Endothelial cell of umbilical vein (primary cell): ENCODE results near the gene MPST. TPM values are rescaled to one million over a fixed set of nuclear protein-coding genes. Genes with fewer than 3 reads are reported as not detected.

Source experiments
- BruUV-seq: library from RNA; stranded (reverse); fragments of 400-500 nt; replicated peaks from 2 replicates; lab custom pipeline; 2021; lab: Mats Ljungman, UMichigan
- CTCF ChIA-PET: fragments of 300-600, 350-600 bp; sonication (Branson Sonifier 250); formaldehyde crosslinking; loops from one replicate; lab custom pipeline; 2021; ENCODE audit warnings: antibody characterized with exemption, inconsistent platforms; lab: Charles Lee
- POLR2A ChIA-PET: fragments of 300-600, 350-600 bp; sonication (Branson Sonifier 250); formaldehyde crosslinking; loops from one replicate; lab custom pipeline; 2021; ENCODE audit warnings: antibody characterized with exemption, inconsistent platforms; lab: Charles Lee
- DNase-seq: peaks from one replicate; pipeline ENCODE4 v3.0.0-alpha.2; 2011; ENCODE audit warnings: low read depth, low spot score
- FAIRE-seq: peaks from 2 replicates; lab custom pipeline; 2011; peaks lifted over from hg19 to GRCh38; lab: Jason Lieb, UNC
- H2AFZ ChIP-seq: 2 replicates; pipeline ENCODE4 v1.6.0; 2012; ENCODE audit warnings: low read depth, low read length, control low read depth, inconsistent platforms
- H3K27ac ChIP-seq: 2 replicates; pipeline ENCODE4 v1.5.1; 2011; ENCODE audit warnings: low read depth, mild to moderate bottlenecking, control low read depth, low read length, moderate library complexity; ENCODE audit not compliant: insufficient read depth
- H3K27me3 ChIP-seq, 2 experiments: 2 replicates each; pipeline versions ENCODE4 v1.6.0 to v1.6.1; 2011; ENCODE audit warnings: low read length in 2 of 2, mixed read lengths in 1 of 2; ENCODE audit not compliant: control insufficient read depth in 2 of 2, insufficient read depth in 2 of 2
- H3K36me3 ChIP-seq, 2 experiments: 2 replicates in 1 of 2; 3 replicates in 1 of 2; pipeline ENCODE4 v1.5.1; 2011; ENCODE audit warnings: low read length in 2 of 2, mild to moderate bottlenecking in 1 of 2, moderate library complexity in 1 of 2; ENCODE audit not compliant: control insufficient read depth in 2 of 2, insufficient read depth in 2 of 2; ENCODE audit errors: extremely low read depth in 1 of 2
- H3K4me1 ChIP-seq: 3 replicates; pipeline ENCODE4 v1.5.1; 2011; ENCODE audit warnings: mild to moderate bottlenecking, low read length; ENCODE audit not compliant: control insufficient read depth, insufficient read depth; ENCODE audit errors: extremely low read depth
- H3K4me2 ChIP-seq: 2 replicates; pipeline ENCODE4 v1.6.1; 2011; ENCODE audit warnings: low read length, control low read depth, mixed read lengths; ENCODE audit not compliant: insufficient read depth
- H3K4me3 ChIP-seq, 3 experiments: fragments of 200-600 bp in 1 of 3; sonication (generic), shearing (Covaris generic) in 1 of 3; replicated peaks in 1 of 3; 2 replicates each; pipeline ENCODE4 v1.5.1; 2011 to 2016; ENCODE audit warnings: control low read depth in 3 of 3, low read length in 3 of 3, mild to moderate bottlenecking in 2 of 3, inconsistent platforms in 1 of 3, low read depth in 1 of 3, moderate library complexity in 1 of 3; ENCODE audit not compliant: insufficient read depth in 1 of 3
- H3K79me2 ChIP-seq: 2 replicates; pipeline ENCODE4 v1.6.0; 2012; ENCODE audit warnings: low read length, inconsistent platforms; ENCODE audit not compliant: control insufficient read depth, insufficient read depth
- H3K9ac ChIP-seq: replicated peaks from 2 replicates; pipeline ENCODE3; 2011; ENCODE audit warnings: low read length, control low read depth; ENCODE audit not compliant: insufficient read depth; ENCODE audit errors: extremely low read depth
- H3K9me1 ChIP-seq: replicated peaks from 3 replicates; pipeline ENCODE4 v1.6.0; 2011; ENCODE audit warnings: mild to moderate bottlenecking, low read length; ENCODE audit not compliant: control insufficient read depth, insufficient read depth; ENCODE audit errors: extremely low read depth
- H3K9me3 ChIP-seq: replicated peaks from 2 replicates; pipeline ENCODE4 v1.5.1; 2012; ENCODE audit warnings: low read length, inconsistent platforms; ENCODE audit not compliant: control insufficient read depth, insufficient read depth
- H4K20me1 ChIP-seq: replicated peaks from 2 replicates; pipeline ENCODE3; 2011; ENCODE audit warnings: mild to moderate bottlenecking, low read length; ENCODE audit not compliant: control insufficient read depth, insufficient read depth; ENCODE audit errors: extremely low read depth
- EZH2 ChIP-seq: IDR thresholded peaks from 2 replicates; pipeline ENCODE4 v1.6.1; 2012; ENCODE audit warnings: borderline replicate concordance, low read depth, mild to moderate bottlenecking, moderate library complexity, low read length, inconsistent platforms; ENCODE audit not compliant: severe bottlenecking
- FOS ChIP-seq: IDR thresholded peaks from 2 replicates; pipeline ENCODE4 v1.6.1; 2011; ENCODE audit warnings: mild to moderate bottlenecking, low read length, moderate library complexity, borderline replicate concordance; ENCODE audit not compliant: insufficient read depth
- GATA2 ChIP-seq: IDR thresholded peaks from 2 replicates; pipeline ENCODE4 v1.7.0; 2011; ENCODE audit warnings: low read depth, mild to moderate bottlenecking, moderate library complexity, mixed read lengths, low read length; ENCODE audit not compliant: insufficient read length, insufficient read depth
- JUN ChIP-seq: IDR thresholded peaks from 2 replicates; pipeline ENCODE4 v1.6.1; 2011; ENCODE audit warnings: borderline replicate concordance, low read depth; ENCODE audit not compliant: insufficient read length, insufficient read depth
- MYC ChIP-seq: IDR thresholded peaks from one replicate; pipeline ENCODE4 v1.6.1; 2011; ENCODE audit warnings: mild to moderate bottlenecking, low read depth, low read length
- POLR2A ChIP-seq: IDR thresholded peaks from 2 replicates; pipeline ENCODE4 v1.6.1; 2012; ENCODE audit warnings: low read depth, mild to moderate bottlenecking, control low read depth, low read length
- POLR2AphosphoS5 ChIP-seq: IDR thresholded peaks from 2 replicates; pipeline ENCODE4 v1.6.1; 2012; ENCODE audit warnings: low read depth, mild to moderate bottlenecking, control low read depth, low read length, moderate library complexity; ENCODE audit not compliant: insufficient read depth
- dilution Hi-C: fragments of 300-500 bp; cut with MboI; formaldehyde crosslinking; loops from one replicate; pipeline ENCODE4 v1.15.0; 2019; ENCODE audit warnings: low sequenced_read_pairs; ENCODE audit not compliant: extremely low pct_ligation_motif_present
- intact Hi-C: fragments of 100-400 bp; cut with micrococcal nuclease; formaldehyde crosslinking; loops from one replicate; pipeline ENCODE4 v1.10.0; 2022
- polyA plus RNA-seq, 4 experiments: library from polyadenylated mRNA; depleted of rRNA in 3 of 4; stranded (reverse) in 3 of 4; unstranded in 1 of 4; fragments of >200 nt; gene quantifications; 2 replicates each; pipeline versions ENCODE4 v1.2.1 to v1.2.3, GENCODE V29; 2011 to 2012; ENCODE audit warnings: missing spikeins in 1 of 4
- total RNA-seq: library from RNA; stranded (reverse); gene quantifications from 2 replicates; pipeline ENCODE4 v1.2.3, GENCODE V29; 2021
- TF ChIP-seq, protein P1 (sequence below): IDR thresholded peaks from 2 replicates; pipeline ENCODE4 v1.6.1; 2011; ENCODE audit not compliant: insufficient read depth, insufficient read length
- TF ChIP-seq, protein P2 (sequence below), 2 donors: IDR thresholded peaks; 1 replicate in 1 of 2; 2 replicates in 1 of 2; pipeline ENCODE4 v1.5.1; 2011; ENCODE audit warnings: low read length in 2 of 2, mild to moderate bottlenecking in 2 of 2, moderate library complexity in 2 of 2, control low read depth in 1 of 2, inconsistent platforms in 1 of 2, low read depth in 1 of 2; ENCODE audit not compliant: insufficient read depth in 1 of 2; ENCODE audit errors: extremely low read depth in 1 of 2

Gene MPST
- total and polyA plus RNA-seq, 2 donors (not counting 3 experiments of a cell fraction or from before 2014, with no cell fraction given) = 93.2 to 124 TPM

DNA sequence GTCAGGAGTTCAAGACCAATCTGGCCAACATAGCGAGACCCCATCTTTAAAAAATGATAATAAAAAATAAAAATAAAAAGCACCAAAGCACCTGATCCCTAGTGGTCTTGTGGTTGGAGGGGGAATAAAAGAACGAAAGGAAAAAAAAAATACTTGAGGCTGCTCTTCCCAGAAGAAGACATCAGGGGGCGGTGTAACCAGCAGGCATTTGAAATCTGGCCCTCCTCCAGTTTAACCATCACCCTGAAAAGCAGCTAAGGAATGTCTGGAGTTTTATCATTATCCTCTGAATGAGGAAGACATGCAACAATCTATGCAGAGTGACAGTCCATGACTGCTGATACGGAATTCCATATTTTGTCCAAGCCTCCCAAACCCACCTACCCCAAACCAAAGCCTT lies 26.4 kb downstream of the MPST start:
- POLR2A ChIA-PET = no interaction called here

DNA sequence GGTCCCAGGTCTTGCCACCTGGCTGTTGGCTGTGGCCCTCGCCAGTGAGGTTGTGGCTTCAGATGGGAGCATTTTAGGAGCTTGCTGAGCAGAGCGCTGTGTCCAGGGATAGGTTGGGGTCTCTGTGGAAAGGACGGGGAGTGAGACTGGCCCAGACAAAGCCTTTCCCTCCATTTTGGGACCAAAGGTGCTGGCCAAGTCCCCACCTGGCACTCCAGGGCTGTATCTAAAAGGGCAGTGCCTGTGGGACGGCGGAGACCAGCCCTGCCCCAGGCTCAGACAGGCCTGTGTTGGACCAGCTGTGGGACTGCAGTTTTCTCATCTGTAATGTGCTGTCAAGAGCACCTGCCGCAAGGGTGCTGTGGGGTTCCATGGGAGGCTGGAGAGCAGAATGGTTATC lies 27.0 kb downstream of the MPST start:
- ChIA-PET CTCF (interaction anchor here (0.6 to 2.0 kb wide), 17 partner anchors 9 to 271 kb away, joined by 3 to 15 read pairs (median 3); partner anchors contain the start of genes IFT27, MPST and TST), POLR2A (no interaction called here)
- TF ChIP-seq EZH2 = no peak
- TF ChIP-seq POLR2A = no peak
- TF ChIP-seq GATA2 = no peak
- TF ChIP-seq POLR2AphosphoS5 = no peak
- no peak for TF ChIP-seq JUN
- TF ChIP-seq, protein P1, sequence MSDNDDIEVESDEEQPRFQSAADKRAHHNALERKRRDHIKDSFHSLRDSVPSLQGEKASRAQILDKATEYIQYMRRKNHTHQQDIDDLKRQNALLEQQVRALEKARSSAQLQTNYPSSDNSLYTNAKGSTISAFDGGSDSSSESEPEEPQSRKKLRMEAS = no peak
- no peak for TF ChIP-seq MYC
- TF ChIP-seq, protein P2, sequence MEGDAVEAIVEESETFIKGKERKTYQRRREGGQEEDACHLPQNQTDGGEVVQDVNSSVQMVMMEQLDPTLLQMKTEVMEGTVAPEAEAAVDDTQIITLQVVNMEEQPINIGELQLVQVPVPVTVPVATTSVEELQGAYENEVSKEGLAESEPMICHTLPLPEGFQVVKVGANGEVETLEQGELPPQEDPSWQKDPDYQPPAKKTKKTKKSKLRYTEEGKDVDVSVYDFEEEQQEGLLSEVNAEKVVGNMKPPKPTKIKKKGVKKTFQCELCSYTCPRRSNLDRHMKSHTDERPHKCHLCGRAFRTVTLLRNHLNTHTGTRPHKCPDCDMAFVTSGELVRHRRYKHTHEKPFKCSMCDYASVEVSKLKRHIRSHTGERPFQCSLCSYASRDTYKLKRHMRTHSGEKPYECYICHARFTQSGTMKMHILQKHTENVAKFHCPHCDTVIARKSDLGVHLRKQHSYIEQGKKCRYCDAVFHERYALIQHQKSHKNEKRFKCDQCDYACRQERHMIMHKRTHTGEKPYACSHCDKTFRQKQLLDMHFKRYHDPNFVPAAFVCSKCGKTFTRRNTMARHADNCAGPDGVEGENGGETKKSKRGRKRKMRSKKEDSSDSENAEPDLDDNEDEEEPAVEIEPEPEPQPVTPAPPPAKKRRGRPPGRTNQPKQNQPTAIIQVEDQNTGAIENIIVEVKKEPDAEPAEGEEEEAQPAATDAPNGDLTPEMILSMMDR (IDR thresholded peaks at IDR 0.05; ENCODE audit: extremely low read depth in 1 of 2, insufficient read depth in 1 of 2, low read depth in 1 of 2, low read length in 2 of 2) = no peak
- no peak for TF ChIP-seq FOS
- intact Hi-C loops (loop anchor here (1.0 kb wide), 1 partner anchor 153 kb away; no protein-coding TSS in a partner anchor), dilution Hi-C loops (no loop called here)
- FAIRE-seq (no peak), DNase-seq (no peak)
- H4K20me1 ChIP-seq = no peaks in the 10 kb centered on the region
- H3K4me2 ChIP-seq = no peak overlapping the region
- H3K4me1 ChIP-seq = peaks cover under 1% of the 10 kb centered on the region
- no peak overlapping the region for H2AFZ ChIP-seq
- H3K9ac ChIP-seq = no peak overlapping the region
- H3K79me2 ChIP-seq = no peaks in the 10 kb centered on the region
- H3K36me3 ChIP-seq = no peaks in the 10 kb centered on the region
- no peaks in the 10 kb centered on the region for H3K27me3 ChIP-seq
- H3K4me3 ChIP-seq = no peak overlapping the region
- no peaks in the 10 kb centered on the region for H3K9me3 ChIP-seq
- BruUV-seq = no TSS peak
- H3K27ac ChIP-seq = no peak overlapping the region
- no peaks in the 10 kb centered on the region for H3K9me1 ChIP-seq

More for the DNA sequence above, 26.4 kb downstream of the MPST start:
- Histone ChIP-seq H3K27ac (no peak overlapping the region), H3K9me1 (no peaks in the 10 kb centered on the region), H3K36me3 (no peaks in the 10 kb centered on the region), H3K79me2 (no peaks in the 10 kb centered on the region), H3K27me3 (no peaks in the 10 kb centered on the region), H3K4me2 (no peak overlapping the region), H2AFZ (no peak overlapping the region), H3K4me3 (no peak overlapping the region), H3K9me3 (no peaks in the 10 kb centered on the region), H3K9ac (no peak overlapping the region), H3K4me1 (peaks cover 7% of the 10 kb centered on the region), H4K20me1 (no peaks in the 10 kb centered on the region)
- intact Hi-C loops = loop anchor here (1.0 to 2.0 kb wide), 3 partner anchors 153 to 263 kb away; no protein-coding TSS in a partner anchor
- peak; percentile 79 for FAIRE-seq
- dilution Hi-C loops = no loop called here
- DNase-seq = peak; percentile 42
- CTCF ChIA-PET = interaction anchor here (0.6 to 2.0 kb wide), 17 partner anchors 9 to 270 kb away, joined by 3 to 15 read pairs (median 3); partner anchors contain the start of genes IFT27, MPST and TST
- BruUV-seq = no TSS peak
- no peak for TF ChIP-seq EZH2
- TF ChIP-seq, protein P2 (IDR thresholded peaks at IDR 0.05; ENCODE audit: extremely low read depth in 1 of 2, insufficient read depth in 1 of 2, low read depth in 1 of 2, low read length in 2 of 2) = peak; percentile 52 to 66
- TF ChIP-seq POLR2A = no peak
